HG03095 (cell line): ENCODE measurements around the gene GPR155.

ENCODE experiments used
- ATAC-seq: cut with Tn5 transposase; IDR thresholded peaks from one replicate; pipeline ENCODE4 v1.9.1; 2021; ENCODE audit warnings: moderate library complexity; ENCODE audit not compliant: unreplicated experiment

Gene GPR155

DNA sequence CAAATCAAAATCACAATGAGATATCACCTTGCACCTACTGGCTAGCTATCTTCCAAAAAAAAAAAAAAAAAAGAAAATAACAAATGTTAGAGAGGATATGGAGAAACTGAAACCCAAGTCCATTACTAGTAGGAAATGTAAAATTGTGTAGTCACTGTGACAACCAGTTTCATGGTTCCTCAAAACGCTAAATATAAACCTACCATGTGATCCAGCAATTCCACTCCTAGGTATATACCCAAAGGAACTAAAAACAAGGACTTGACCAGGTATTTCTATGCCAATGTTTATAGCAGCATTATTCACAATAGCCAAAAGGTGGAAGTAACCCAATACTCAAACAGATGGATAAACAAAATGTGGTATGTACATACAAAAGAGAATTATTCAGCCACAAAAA, 103.0 kb downstream of the GPR155 start:
- ATAC-seq: no peak
